Mucosa of stomach (tissue), 1 donor: ENCODE results near the gene SMIM10L2A.

Experiments used
- H3K27me3 ChIP-seq: one replicate; pipeline ENCODE4 v1.7.0; 2013; ENCODE audit warnings: mild to moderate bottlenecking, low read length; ENCODE audit not compliant: control insufficient read depth, insufficient read depth
- H3K36me3 ChIP-seq: one replicate; pipeline ENCODE4 v1.7.0; 2013; ENCODE audit warnings: low read length; ENCODE audit not compliant: control insufficient read depth, insufficient read depth
- H3K4me1 ChIP-seq: one replicate; pipeline ENCODE4 v1.7.0; 2013; ENCODE audit warnings: mild to moderate bottlenecking, low read length; ENCODE audit not compliant: control insufficient read depth, insufficient read depth
- H3K4me3 ChIP-seq: one replicate; pipeline ENCODE4 v1.7.0; 2013; ENCODE audit warnings: low read length
- H3K9ac ChIP-seq: one replicate; pipeline ENCODE4 v1.7.0; 2013; ENCODE audit warnings: mild to moderate bottlenecking, low read length, moderate library complexity
- H3K9me3 ChIP-seq: one replicate; pipeline ENCODE4 v1.7.0; 2013; ENCODE audit warnings: mild to moderate bottlenecking, low read length, moderate library complexity; ENCODE audit not compliant: control insufficient read depth
- donor health status: Pancreatic carcinoma.

SMIM10L2A gene

DNA sequence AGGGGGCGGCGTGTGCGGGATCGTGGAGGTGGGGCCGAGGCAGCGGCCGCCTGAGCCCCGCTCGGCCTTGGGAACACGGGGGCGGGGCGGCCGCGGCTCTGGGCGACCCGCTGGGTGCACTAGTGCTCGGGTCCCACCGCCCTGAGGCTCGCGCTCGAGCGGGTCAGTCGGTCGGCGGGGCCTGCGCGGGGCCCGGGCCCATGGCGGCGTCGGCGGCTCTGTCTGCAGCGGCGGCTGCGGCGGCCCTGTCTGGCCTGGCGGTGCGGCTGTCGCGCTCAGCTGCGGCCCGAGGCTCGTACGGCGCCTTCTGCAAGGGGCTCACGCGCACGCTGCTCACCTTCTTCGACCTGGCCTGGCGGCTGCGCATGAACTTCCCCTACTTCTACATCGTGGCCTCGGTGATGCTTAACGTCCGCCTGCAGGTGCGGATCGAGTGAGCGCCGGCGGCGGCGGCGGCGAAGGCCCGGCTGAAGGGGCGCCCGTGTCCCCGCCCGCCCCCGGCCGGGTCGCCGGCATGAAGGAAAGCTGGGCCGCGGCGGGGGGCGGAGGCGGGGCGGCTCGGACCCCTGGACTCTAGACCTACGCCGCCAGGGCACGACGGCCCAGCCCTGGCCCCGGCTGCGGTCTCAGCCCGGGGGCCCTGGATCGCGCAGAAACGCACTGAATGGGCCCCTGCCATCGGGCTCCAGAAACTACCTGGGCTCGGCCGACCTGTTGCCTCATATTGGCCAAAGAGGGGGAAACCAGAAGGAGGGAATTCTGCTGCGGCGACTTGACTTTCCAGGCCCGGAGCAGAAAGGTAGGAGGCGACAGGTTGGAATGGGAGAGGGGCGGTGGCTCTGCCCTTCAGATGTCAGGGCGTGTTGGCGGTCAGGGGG is at the start of gene SMIM10L2A:
TSS of gene SMIM10L2A (plus strand) at position 13 of the 878 bp plus-strand sequence. CDS start at position 201, 188 bp downstream.
- no peak within 1 kb of the TSS for H3K4me3 ChIP-seq
- H3K9ac ChIP-seq, result no peak within 1 kb of the TSS

GRCh38 chrX:135373357-135373756 is 48.4 kb upstream of the SMIM10L2A start:
- Histone ChIP-seq H3K36me3 (no peaks in the 10 kb centered on the region), H3K4me1 (no peaks in the 10 kb centered on the region), H3K4me3 (no peak overlapping the region)

More for the DNA sequence above, at the start of gene SMIM10L2A:
- Histone ChIP-seq H3K27me3 (no peaks in the 10 kb centered on the region), H3K9me3 (no peaks in the 10 kb centered on the region), H3K4me1 (no peaks in the 10 kb centered on the region), H3K36me3 (no peaks in the 10 kb centered on the region)

GRCh38 chrX:135382260-135382659 is 39.5 kb upstream of the SMIM10L2A start:
- H3K9me3 ChIP-seq, result no peaks in the 10 kb centered on the region
- H3K4me3 ChIP-seq, result no peak overlapping the region
- H3K4me1 ChIP-seq, result no peaks in the 10 kb centered on the region
- no peaks in the 10 kb centered on the region for H3K27me3 ChIP-seq
- no peaks in the 10 kb centered on the region for H3K36me3 ChIP-seq
- no peak overlapping the region for H3K9ac ChIP-seq

More at GRCh38 chrX:135373357-135373756, 48.4 kb upstream of the SMIM10L2A start:
- H3K9ac ChIP-seq, result no peak overlapping the region
- no peaks in the 10 kb centered on the region for H3K27me3 ChIP-seq
- no peaks in the 10 kb centered on the region for H3K9me3 ChIP-seq

- Histone ChIP-seq H3K4me1 (no peaks in the 10 kb centered on the region), H3K4me3 (no peak overlapping the region), H3K9me3 (no peaks in the 10 kb centered on the region), H3K27me3 (no peaks in the 10 kb centered on the region), H3K9ac (no peak overlapping the region), H3K36me3 (no peaks in the 10 kb centered on the region)
These were observed 38.5 kb upstream of the SMIM10L2A start for GRCh38 chrX:135383249-135383648.

DNA sequence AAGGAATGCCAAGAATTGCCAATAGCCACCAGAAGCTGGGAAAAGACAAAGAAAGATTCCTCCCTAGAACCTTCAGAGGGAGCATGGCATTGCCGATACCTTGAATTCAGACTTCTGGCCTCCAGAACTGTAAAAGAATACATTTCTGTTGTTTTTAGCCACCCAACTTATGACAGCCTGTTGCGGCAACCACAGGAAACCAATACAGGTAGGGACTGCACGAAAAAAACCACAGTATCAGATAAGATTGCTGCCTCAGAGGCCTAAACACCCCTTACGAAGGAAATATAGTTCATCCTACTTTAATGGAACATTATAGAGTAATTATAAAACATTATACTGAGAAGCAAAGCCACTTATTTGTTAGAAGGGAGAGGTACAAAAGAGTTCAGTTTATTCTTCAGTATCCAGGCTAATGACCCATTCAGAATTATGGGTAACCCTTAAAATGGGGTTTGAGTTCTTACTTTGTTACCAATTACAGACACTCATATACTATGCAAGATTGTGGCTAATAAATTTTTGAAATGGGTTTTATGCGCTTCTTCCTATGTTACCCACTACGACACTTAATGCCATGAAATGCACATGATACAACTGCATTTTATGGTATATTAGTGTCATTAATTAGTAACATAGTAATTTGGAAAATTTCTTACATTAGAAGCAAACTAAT is 37.4 kb upstream of the SMIM10L2A start:
- Histone ChIP-seq H3K9ac (no peak overlapping the region), H3K9me3 (no peaks in the 10 kb centered on the region), H3K36me3 (no peaks in the 10 kb centered on the region), H3K4me1 (no peaks in the 10 kb centered on the region), H3K4me3 (no peak overlapping the region), H3K27me3 (no peaks in the 10 kb centered on the region)

DNA sequence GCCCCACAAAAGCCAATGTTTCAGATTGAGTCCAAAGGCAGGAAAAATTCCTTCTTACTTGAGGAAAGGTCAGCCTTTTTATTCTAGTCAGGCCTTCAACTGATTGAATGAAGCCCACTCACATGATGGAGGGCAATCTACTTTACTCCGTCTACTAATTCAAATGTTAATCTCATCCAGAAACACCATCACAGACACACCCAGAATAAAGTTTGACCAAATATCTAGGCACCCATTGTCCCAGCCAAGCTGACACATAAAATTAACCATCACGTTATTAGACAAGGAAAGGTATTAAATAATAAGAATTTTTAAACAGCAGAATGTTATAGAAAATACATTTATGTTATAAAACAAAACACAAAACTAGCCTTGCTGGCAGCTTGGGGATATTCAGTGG is 32.9 kb upstream of the SMIM10L2A start:
- no peak overlapping the region for H3K9ac ChIP-seq
- H3K27me3 ChIP-seq, result no peaks in the 10 kb centered on the region
- no peaks in the 10 kb centered on the region for H3K4me1 ChIP-seq
- no peak overlapping the region for H3K4me3 ChIP-seq
- H3K9me3 ChIP-seq, result no peaks in the 10 kb centered on the region
- H3K36me3 ChIP-seq, result no peaks in the 10 kb centered on the region

GRCh38 chrX:135389243-135389642 is 32.5 kb upstream of the SMIM10L2A start:
- no peaks in the 10 kb centered on the region for H3K9me3 ChIP-seq
- H3K36me3 ChIP-seq, result no peaks in the 10 kb centered on the region
- H3K9ac ChIP-seq, result no peak overlapping the region
- no peaks in the 10 kb centered on the region for H3K27me3 ChIP-seq
- H3K4me1 ChIP-seq, result no peaks in the 10 kb centered on the region
- no peak overlapping the region for H3K4me3 ChIP-seq

DNA sequence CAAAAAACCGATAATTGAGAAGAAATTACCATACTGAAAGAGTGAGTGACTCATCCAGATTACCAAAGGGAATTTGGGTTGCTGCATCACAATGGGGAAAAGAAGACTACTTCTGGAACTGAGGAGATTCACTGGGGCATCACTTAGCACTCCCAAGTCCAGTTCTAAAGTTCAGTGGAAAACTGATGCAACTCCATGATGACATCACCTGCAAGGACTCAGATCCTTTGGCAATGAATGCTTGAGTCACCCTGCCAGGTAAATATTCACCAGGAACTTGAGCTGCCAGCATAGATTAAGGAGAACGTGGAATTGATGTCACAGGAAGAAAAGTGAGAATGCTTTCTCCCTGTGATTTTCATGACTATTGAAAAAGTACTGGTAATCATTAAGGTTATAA is 32.0 kb upstream of the SMIM10L2A start:
- no peak overlapping the region for H3K4me3 ChIP-seq
- H3K9me3 ChIP-seq, result no peaks in the 10 kb centered on the region
- H3K4me1 ChIP-seq, result no peaks in the 10 kb centered on the region
- no peak overlapping the region for H3K9ac ChIP-seq
- H3K36me3 ChIP-seq, result no peaks in the 10 kb centered on the region
- H3K27me3 ChIP-seq, result no peaks in the 10 kb centered on the region

DNA sequence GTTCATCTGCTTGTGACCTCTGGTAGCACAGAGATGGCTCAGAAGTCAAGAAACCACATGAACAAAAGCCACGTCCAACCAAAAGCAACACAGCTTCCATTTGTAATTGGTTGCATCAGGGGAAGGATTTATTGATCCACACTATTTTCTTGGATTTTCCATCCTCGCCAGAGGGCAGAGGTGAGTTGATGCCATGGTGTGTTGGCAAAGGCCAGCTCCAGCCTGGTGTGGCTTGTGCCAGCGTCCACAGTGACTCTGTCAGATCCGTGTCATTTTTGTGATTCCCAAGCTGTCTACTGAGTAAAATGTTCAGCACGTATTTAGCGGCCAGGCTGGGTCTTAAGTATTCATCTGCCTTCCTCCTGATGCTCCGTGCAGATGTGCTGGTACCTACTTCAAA is 30.0 kb upstream of the SMIM10L2A start:
- Histone ChIP-seq H3K27me3 (no peaks in the 10 kb centered on the region), H3K4me1 (no peaks in the 10 kb centered on the region), H3K36me3 (no peaks in the 10 kb centered on the region), H3K9ac (no peak overlapping the region), H3K9me3 (no peaks in the 10 kb centered on the region), H3K4me3 (no peak overlapping the region)

- Histone ChIP-seq H3K9me3 (no peaks in the 10 kb centered on the region), H3K27me3 (no peaks in the 10 kb centered on the region), H3K9ac (no peak overlapping the region), H3K4me3 (no peak overlapping the region), H3K4me1 (no peaks in the 10 kb centered on the region), H3K36me3 (no peaks in the 10 kb centered on the region)
These were observed 28.7 kb upstream of the SMIM10L2A start for GRCh38 chrX:135393051-135393450.

DNA sequence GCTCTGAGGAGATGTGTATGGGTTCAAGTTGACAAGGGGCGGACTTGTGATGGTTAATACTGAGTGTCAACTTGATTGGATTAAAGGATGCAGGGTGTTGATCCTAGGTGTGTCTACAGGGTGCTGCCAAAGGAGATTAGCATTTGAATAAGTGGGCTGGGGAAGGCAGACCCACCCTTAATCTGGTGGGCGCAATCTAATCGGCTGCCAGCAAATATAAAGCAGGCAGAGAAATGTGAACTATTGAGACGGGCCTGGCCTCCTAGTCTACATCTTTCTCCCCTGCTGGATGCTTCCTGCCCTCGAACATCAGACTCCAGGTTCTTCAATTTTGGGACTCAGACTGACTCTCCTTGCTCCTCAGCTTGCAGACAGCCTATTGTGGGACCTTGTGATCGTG is 26.7 kb upstream of the SMIM10L2A start:
- Histone ChIP-seq H3K4me1 (no peaks in the 10 kb centered on the region), H3K4me3 (no peak overlapping the region), H3K9ac (no peak overlapping the region), H3K36me3 (no peaks in the 10 kb centered on the region), H3K9me3 (no peaks in the 10 kb centered on the region), H3K27me3 (no peaks in the 10 kb centered on the region)

DNA sequence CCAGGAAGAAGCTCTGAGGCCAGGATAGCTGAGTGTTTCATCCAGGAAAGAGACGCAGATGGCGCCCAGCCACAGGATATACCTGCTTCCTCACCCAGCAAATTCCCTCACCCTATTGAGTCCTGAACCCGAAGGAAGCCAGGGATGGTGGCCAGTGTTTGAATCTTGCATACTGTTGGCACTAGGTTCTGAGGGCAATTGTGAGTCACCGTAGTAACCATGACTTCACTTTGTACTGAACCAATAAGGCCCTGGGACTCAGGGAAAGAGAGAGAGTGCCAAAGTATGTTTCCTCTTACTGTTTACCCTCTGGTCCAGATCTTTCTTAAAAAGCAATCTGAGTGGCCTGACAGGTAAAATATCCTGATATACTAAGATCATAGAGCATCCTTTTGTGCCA is 25.6 kb upstream of the SMIM10L2A start:
- H3K4me1 ChIP-seq, result no peaks in the 10 kb centered on the region
- H3K9me3 ChIP-seq, result no peaks in the 10 kb centered on the region
- no peak overlapping the region for H3K9ac ChIP-seq
- H3K27me3 ChIP-seq, result no peaks in the 10 kb centered on the region
- no peaks in the 10 kb centered on the region for H3K36me3 ChIP-seq
- no peak overlapping the region for H3K4me3 ChIP-seq
